K562 (cell line): ENCODE data around the gene GBP1. TPM values are rescaled to one million over a fixed set of nuclear protein-coding genes. Genes with fewer than 3 reads are reported as not detected.

Experiments
- ATAC-seq: fragments of 200-7000 bp; cut with Tn5 transposase; 3 replicates; pipeline ENCODE4 v1.9.1; 2020; ENCODE audit warnings: moderate library complexity
- BruUV-seq: library from RNA; stranded (reverse); fragments of 400-500 nt; replicated peaks from 2 replicates; lab custom pipeline; 2021; lab: Mats Ljungman, UMichigan
- CTCF ChIA-PET: fragments of 300-600 bp; formaldehyde crosslinking; extraction: SDS; loops from one replicate; lab custom pipeline; 2021; ENCODE audit warnings: low intra/inter-chr PET ratio; lab: Yijun Ruan, JAX
- POLR2A ChIA-PET: fragments of 300-600, 350-650 bp; sonication (Branson Sonifier 250); formaldehyde crosslinking; extraction: SDS; loops from one replicate; lab custom pipeline; 2021; ENCODE audit warnings: antibody characterized with exemption, inconsistent platforms; lab: Yijun Ruan, JAX
- DNase-seq, 4 experiments: peaks; one replicate each; pipeline versions ENCODE4 v3.0.0 to v3.0.0-alpha.2; 2011 to 2018; ENCODE audit warnings: low spot score in 3 of 4, mixed read lengths in 3 of 4; ENCODE audit errors: extremely low read depth in 1 of 4
- FAIRE-seq: peaks from 2 replicates; lab custom pipeline; 2011; peaks lifted over from hg19 to GRCh38; lab: Jason Lieb, UNC
- H2AFZ ChIP-seq: 2 replicates; pipeline ENCODE4 v1.6.0; 2011; ENCODE audit warnings: low read depth, low read length, control low read depth, inconsistent platforms
- H3K27ac ChIP-seq: fragments of 200-600 bp; 3 replicates; pipeline ENCODE4 v1.8.0; 2011; ENCODE audit warnings: low read depth, mild to moderate bottlenecking, control low read depth, inconsistent platforms, low read length, moderate library complexity, mixed read lengths; ENCODE audit errors: extremely low read depth
- H3K27me3 ChIP-seq, 2 experiments: fragments of 300-600 bp in 1 of 2; 2 replicates in 1 of 2; 3 replicates in 1 of 2; pipeline versions ENCODE4 v1.6.0 to v1.8.0; 2011; ENCODE audit warnings: inconsistent platforms in 2 of 2, low read length in 2 of 2, mild to moderate bottlenecking in 1 of 2, mixed read lengths in 1 of 2, moderate library complexity in 1 of 2; ENCODE audit not compliant: control insufficient read depth in 2 of 2, insufficient read depth in 2 of 2
- H3K36me3 ChIP-seq: fragments of 300-600 bp; 3 replicates; pipeline ENCODE4 v1.8.0; 2011; ENCODE audit warnings: mild to moderate bottlenecking, low read length, inconsistent platforms; ENCODE audit not compliant: control insufficient read depth, insufficient read depth
- H3K4me1 ChIP-seq, 2 experiments: fragments of 200-600 bp in 1 of 2; replicated peaks in 1 of 2; 2 replicates in 1 of 2; 3 replicates in 1 of 2; pipeline versions ENCODE4 v1.5.1 to v1.8.0; 2011; ENCODE audit warnings: inconsistent platforms in 2 of 2, low read length in 2 of 2, mild to moderate bottlenecking in 1 of 2, mixed read lengths in 1 of 2, moderate library complexity in 1 of 2; ENCODE audit not compliant: control insufficient read depth in 2 of 2, insufficient read depth in 2 of 2
- H3K4me2 ChIP-seq: 2 replicates; pipeline ENCODE4 v1.6.1; 2011; ENCODE audit warnings: low read length, control low read depth, inconsistent platforms, mixed read lengths; ENCODE audit not compliant: insufficient read depth
- H3K4me3 ChIP-seq: fragments of 200-600 bp; sonication (generic), shearing (Covaris generic); 2 replicates; pipeline ENCODE4 v1.5.1; 2016; ENCODE audit warnings: control low read depth, inconsistent platforms
- H3K79me2 ChIP-seq: fragments of 200-600 bp; 3 replicates; pipeline ENCODE4 v1.8.0; 2011; ENCODE audit warnings: low read length, inconsistent platforms; ENCODE audit not compliant: control insufficient read depth, insufficient read depth
- H3K9ac ChIP-seq, 2 experiments: 2 replicates each; pipeline versions ENCODE4 v1.6.0 to v1.6.1; 2011; ENCODE audit warnings: low read depth in 2 of 2, low read length in 2 of 2, control low read depth in 1 of 2, inconsistent platforms in 1 of 2, mild to moderate bottlenecking in 1 of 2, mixed read lengths in 1 of 2; ENCODE audit not compliant: insufficient read depth in 1 of 2
- H3K9me1 ChIP-seq: one replicate; pipeline ENCODE4 v1.6.0; 2011; ENCODE audit warnings: inconsistent platforms, mild to moderate bottlenecking, low read length, moderate library complexity; ENCODE audit not compliant: control insufficient read depth, insufficient read depth
- H3K9me3 ChIP-seq: replicated peaks from 2 replicates; pipeline ENCODE4 v1.5.1; 2011; ENCODE audit warnings: low read depth, low read length, inconsistent platforms; ENCODE audit not compliant: control insufficient read depth, insufficient read depth
- H4K20me1 ChIP-seq: replicated peaks from 2 replicates; pipeline ENCODE4 v1.6.1; 2011; ENCODE audit warnings: low read length, inconsistent platforms, mixed read lengths; ENCODE audit not compliant: control insufficient read depth, insufficient read depth
- OTX1 ChIP-seq: fragments of 450-650 bp; formaldehyde crosslinking; IDR thresholded peaks from 2 replicates; pipeline ENCODE4 v1.4.0; 2022; ENCODE audit warnings: mild to moderate bottlenecking
- POLR2AphosphoS2 ChIP-seq: IDR thresholded peaks from 2 replicates; pipeline ENCODE4 v1.6.1; 2012; ENCODE audit warnings: low read length, improper control_type of control experiment
- RBM39 ChIP-seq: fragments of 200-400 bp; formaldehyde crosslinking; optimal IDR thresholded peaks from 2 replicates; pipeline ENCODE3; 2018; ENCODE audit warnings: low read depth, low read length
- SMARCA4 ChIP-seq: fragments of 450-650 bp; IDR thresholded peaks from 2 replicates; pipeline ENCODE4 v1.6.1; 2016
- TRIM25 ChIP-seq: fragments of 450-650 bp; IDR thresholded peaks from 2 replicates; pipeline ENCODE4 v1.7.0; 2016; ENCODE audit warnings: borderline replicate concordance
- ZNF212 ChIP-seq: fragments of 450-650 bp; formaldehyde crosslinking; IDR thresholded peaks from 2 replicates; pipeline ENCODE4 v1.4.0; 2020; ENCODE audit warnings: mild to moderate bottlenecking
- WGBS: fragments of 100-300 bp; shearing (Covaris generic); methylation state at CpG from one replicate; pipeline ENCODE4 v1.1.6; 2016; ENCODE audit warnings: low coverage, mixed read lengths; ENCODE audit not compliant: insufficient coverage; ENCODE audit errors: missing lambda C conversion rate; 5-methylcytosine and 5-hydroxymethylcytosine counted together
- in situ Hi-C: fragments of 300-500 bp; cut with MboI; formaldehyde crosslinking; loops from 4 replicates; pipeline ENCODE4 v1.15.0; 2018; ENCODE audit warnings: inconsistent platforms, mixed read lengths
- intact Hi-C: fragments of 100-400 bp; cut with micrococcal nuclease; formaldehyde crosslinking; loops from 2 replicates; pipeline ENCODE4 v1.14.2; 2022
- polyA plus RNA-seq, 8 experiments: library from polyadenylated mRNA; depleted of rRNA in 4 of 8; stranded (reverse) in 5 of 8; unstranded in 3 of 8; fragments of >200 nt; fragmentation: Nextera tagmentation in 2 of 8; fragmentation: Illumina TruSeq in 1 of 8; extraction: Ambion mirVana in 2 of 8; extraction: Trizol in 1 of 8; gene quantifications; 2 replicates each; pipeline versions ENCODE4 v1.2.1 to v1.2.3, GENCODE V29; 2011 to 2014; ENCODE audit warnings: inconsistent platforms in 1 of 8, missing spikeins in 1 of 8
- total RNA-seq, 7 experiments: library from RNA; depleted of rRNA in 6 of 7; stranded (reverse); fragments of >200 nt in 6 of 7; fragmentation: Illumina TruSeq in 2 of 7; extraction: Trizol in 2 of 7; gene quantifications; 2 replicates each; pipeline versions ENCODE4 v1.2.1 to v1.2.3, GENCODE V29; 2011 to 2021; ENCODE audit warnings: low replicate concordance in 1 of 7

Gene GBP1
- total and polyA plus RNA-seq, 9 of the 15 experiments (the other 6 are each of a cell fraction or from before 2014, with no cell fraction given), result not detected

DNA sequence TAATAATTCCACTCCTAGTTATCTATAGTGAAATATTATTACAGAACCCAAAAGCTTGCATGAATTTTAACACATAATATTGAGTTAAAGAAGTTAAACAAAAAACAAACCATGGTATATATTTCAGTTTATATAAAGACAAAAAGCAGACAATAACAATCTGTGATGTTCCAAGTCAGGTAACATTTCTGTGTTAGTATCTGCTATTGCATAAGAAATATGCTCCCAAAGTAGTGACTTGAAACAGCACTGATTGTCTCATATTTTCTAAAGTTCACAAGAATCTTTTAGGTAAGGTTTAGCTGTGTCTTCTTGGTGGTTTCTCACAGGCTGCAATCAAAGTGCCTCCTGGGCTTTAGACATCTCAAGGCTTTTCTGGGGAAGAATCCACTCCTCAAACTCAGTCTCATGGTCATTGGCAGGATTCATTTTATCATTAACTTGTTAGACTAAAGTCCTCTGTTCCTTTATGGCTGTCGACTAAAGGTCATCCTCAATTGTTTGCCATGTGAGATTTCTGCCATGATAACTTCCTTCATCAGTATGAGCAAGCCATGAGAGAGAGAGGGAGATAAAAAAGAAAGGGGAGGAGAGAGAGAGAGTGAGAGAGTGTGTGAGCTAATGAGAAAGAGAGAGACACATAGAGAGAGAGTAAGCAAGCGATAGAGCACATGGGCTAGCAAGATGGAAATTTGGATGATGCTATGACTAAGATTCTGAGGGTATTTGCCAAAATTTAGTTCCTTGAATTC lies 19.9 kb downstream of the GBP1 start:
- Histone ChIP-seq H4K20me1 (no peaks in the 10 kb centered on the region), H3K9me3 (no peaks in the 10 kb centered on the region), H3K4me2 (no peak overlapping the region), H3K9me1 (no peaks in the 10 kb centered on the region), H3K4me3 (no peak overlapping the region), H3K9ac (no peak overlapping the region), H3K27ac (no peak overlapping the region), H3K79me2 (no peaks in the 10 kb centered on the region), H3K4me1 (no peaks in the 10 kb centered on the region), H3K36me3 (no peaks in the 10 kb centered on the region), H3K27me3 (peaks cover 0 to 2% of the 10 kb centered on the region in 2 experiments; a peak in 1 of 5 replicates), H2AFZ (no peak overlapping the region)
- BruUV-seq, result no TSS peak
- in situ Hi-C loops (no loop called here), intact Hi-C loops (no loop called here)
- WGBS, result 0% methylated on average over 2 of the region's 2 CpGs
- TF ChIP-seq ZNF212 (CRISPR knock-in tag) (0 out of 2 replicates have a peak, but pooled peaks have one; percentile 21), OTX1 (CRISPR knock-in tag) (no peak)
- ATAC-seq, result no peak
- ChIA-PET CTCF (no interaction called here), POLR2A (no interaction called here)
- DNase-seq, result no peak
- no peak for FAIRE-seq

DNA sequence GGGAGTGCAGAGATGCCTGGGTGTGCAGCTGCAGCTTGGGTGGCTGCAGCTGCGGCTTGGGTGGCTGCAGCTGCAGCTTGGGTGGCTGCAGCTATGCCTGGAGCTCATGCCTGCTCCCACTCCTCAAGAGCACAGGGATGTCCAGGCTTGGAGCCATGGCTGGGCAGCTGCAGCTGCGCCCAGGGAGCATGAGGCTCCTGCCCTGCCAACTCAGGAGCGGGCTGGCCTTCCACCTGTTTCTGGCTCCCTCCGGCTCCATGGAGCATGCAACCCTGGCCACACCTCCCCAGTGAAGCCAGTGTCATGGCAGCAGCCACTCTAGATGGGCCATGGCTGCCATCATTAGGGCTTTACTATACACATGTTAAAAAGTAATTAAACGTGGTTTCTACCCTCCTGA lies 21.1 kb downstream of the GBP1 start:
- H3K9me3 ChIP-seq, result no peaks in the 10 kb centered on the region
- no peak overlapping the region for H3K9ac ChIP-seq
- WGBS, result 5% methylated on average over 5 of the region's 5 CpGs
- H3K36me3 ChIP-seq, result no peaks in the 10 kb centered on the region
- ATAC-seq, result no peak
- ChIA-PET POLR2A (no interaction called here), CTCF (no interaction called here)
- H3K9me1 ChIP-seq, result no peaks in the 10 kb centered on the region
- H4K20me1 ChIP-seq, result no peaks in the 10 kb centered on the region
- no peaks in the 10 kb centered on the region for H3K27me3 ChIP-seq
- no peak for TF ChIP-seq SMARCA4
- no peak for TF ChIP-seq TRIM25
- TF ChIP-seq POLR2AphosphoS2, result no peak
- TF ChIP-seq RBM39, result no peak
- no peak overlapping the region for H2AFZ ChIP-seq
- no peak for FAIRE-seq
- no TSS peak for BruUV-seq
- no peak overlapping the region for H3K4me2 ChIP-seq
- H3K79me2 ChIP-seq, result no peaks in the 10 kb centered on the region
- in situ Hi-C loops, result no loop called here
- intact Hi-C loops, result no loop called here
- H3K4me1 ChIP-seq, result peaks cover 0 to 8% of the 10 kb centered on the region in 2 experiments; a peak in 2 of 5 replicates
- no peak overlapping the region for H3K4me3 ChIP-seq
- no peak for DNase-seq
- H3K27ac ChIP-seq, result no peak overlapping the region
